Mucosa of stomach (tissue), 1 donor: Measurements from ENCODE around the gene INSM1.

Experiments used
- H3K27me3 ChIP-seq: one replicate; pipeline ENCODE4 v1.7.0; 2013; ENCODE audit warnings: mild to moderate bottlenecking, low read length; ENCODE audit not compliant: control insufficient read depth, insufficient read depth
- H3K36me3 ChIP-seq: one replicate; pipeline ENCODE4 v1.7.0; 2013; ENCODE audit warnings: low read length; ENCODE audit not compliant: control insufficient read depth, insufficient read depth
- H3K4me1 ChIP-seq: one replicate; pipeline ENCODE4 v1.7.0; 2013; ENCODE audit warnings: mild to moderate bottlenecking, low read length; ENCODE audit not compliant: control insufficient read depth, insufficient read depth
- H3K4me3 ChIP-seq: one replicate; pipeline ENCODE4 v1.7.0; 2013; ENCODE audit warnings: low read length
- H3K9ac ChIP-seq: one replicate; pipeline ENCODE4 v1.7.0; 2013; ENCODE audit warnings: mild to moderate bottlenecking, low read length, moderate library complexity
- H3K9me3 ChIP-seq: one replicate; pipeline ENCODE4 v1.7.0; 2013; ENCODE audit warnings: mild to moderate bottlenecking, low read length, moderate library complexity; ENCODE audit not compliant: control insufficient read depth
- donor health status: Pancreatic carcinoma.

Gene INSM1

DNA sequence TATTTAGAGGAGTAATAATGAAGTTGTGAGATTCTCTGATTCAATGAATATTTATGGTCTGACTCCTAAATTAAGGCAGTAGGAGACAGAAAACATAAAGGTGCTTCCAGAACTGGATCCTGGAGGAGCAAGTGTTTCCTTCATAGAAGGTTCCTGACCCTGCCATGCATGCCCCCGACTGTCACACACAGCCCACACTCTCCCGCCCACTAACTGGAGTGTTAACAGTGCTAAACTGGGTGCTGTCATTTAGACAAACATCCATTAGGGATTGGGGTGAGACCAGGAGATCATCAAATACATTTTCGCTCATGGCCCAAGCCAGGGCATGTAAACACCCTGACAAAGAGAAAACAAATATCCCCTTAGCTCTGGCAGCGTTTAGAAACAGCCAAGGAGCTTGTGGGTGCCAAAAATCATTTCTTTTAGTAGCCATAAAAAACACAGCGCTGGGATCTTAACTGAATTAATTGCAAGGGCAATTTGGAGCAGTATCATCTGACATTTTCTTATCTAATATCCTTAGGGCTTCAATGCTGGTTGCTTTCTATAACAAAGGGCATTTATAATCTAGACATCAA is 46.8 kb downstream of the INSM1 start:
- no peak overlapping the region for H3K9ac ChIP-seq
- H3K27me3 ChIP-seq = no peaks in the 10 kb centered on the region
- H3K4me1 ChIP-seq = no peaks in the 10 kb centered on the region
- no peaks in the 10 kb centered on the region for H3K36me3 ChIP-seq
- no peak overlapping the region for H3K4me3 ChIP-seq
- no peaks in the 10 kb centered on the region for H3K9me3 ChIP-seq

DNA sequence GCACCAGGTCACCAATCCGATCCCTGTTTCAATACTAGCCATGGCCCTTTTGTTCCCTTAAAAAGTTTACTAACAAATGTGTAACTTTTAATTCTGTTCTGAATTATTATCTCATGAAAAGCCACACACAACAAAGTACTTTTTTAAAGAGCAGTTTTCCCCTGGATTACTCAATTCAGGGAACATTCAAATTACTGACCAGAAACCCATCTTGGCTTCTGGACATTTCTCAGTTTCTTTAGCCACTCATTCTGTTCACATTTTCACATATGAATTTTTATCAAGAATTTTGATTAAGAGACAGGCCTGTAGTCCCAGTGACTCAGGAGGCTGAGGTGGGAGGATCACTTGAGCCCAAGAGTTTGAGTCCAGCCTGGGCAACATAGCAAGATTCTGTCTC is 47.4 kb downstream of the INSM1 start:
- Histone ChIP-seq H3K27me3 (no peaks in the 10 kb centered on the region), H3K36me3 (no peaks in the 10 kb centered on the region), H3K4me3 (no peak overlapping the region), H3K9ac (no peak overlapping the region), H3K9me3 (no peaks in the 10 kb centered on the region), H3K4me1 (no peaks in the 10 kb centered on the region)

- Histone ChIP-seq H3K9me3 (no peaks in the 10 kb centered on the region), H3K4me3 (no peak overlapping the region), H3K9ac (no peak overlapping the region), H3K36me3 (no peaks in the 10 kb centered on the region), H3K27me3 (no peaks in the 10 kb centered on the region), H3K4me1 (no peaks in the 10 kb centered on the region)
Observed at GRCh38 chr20:20417876-20418676, 50.2 kb downstream of the INSM1 start.
